Fibroblast of villous mesenchyme (primary cell): ENCODE data around the gene ARHGEF39. TPM values are rescaled to one million over a fixed set of nuclear protein-coding genes. Genes with fewer than 3 reads are reported as not detected.

ENCODE experiments used
- DNase-seq: peaks from one replicate; pipeline ENCODE4 v3.0.0-alpha.2; 2010; ENCODE audit warnings: low read depth
- H3K4me3 ChIP-seq: 2 replicates; pipeline ENCODE4 v1.5.1; 2011; ENCODE audit warnings: low read depth, mild to moderate bottlenecking, low read length
- CTCF ChIP-seq: IDR thresholded peaks from 2 replicates; pipeline ENCODE4 v1.5.1; 2012; ENCODE audit warnings: low read depth, mild to moderate bottlenecking, low read length; ENCODE audit not compliant: insufficient read depth
- total RNA-seq: library from RNA; depleted of rRNA; stranded (reverse); fragments of >200 nt; gene quantifications from 2 replicates; pipeline ENCODE4 v1.2.3, GENCODE V29; 2012

Gene ARHGEF39
- total RNA-seq, 1 donor, result 3.0 TPM

GRCh38 chr9:35652829-35653209 lies 12.2 kb downstream of the ARHGEF39 start:
- DNase-seq, result peak; percentile 42

GRCh38 chr9:35651956-35652828 lies 12.8 kb downstream of the ARHGEF39 start:
- DNase-seq, result peak; percentile 77
- no peak for TF ChIP-seq CTCF
- no peak overlapping the region for H3K4me3 ChIP-seq

More at GRCh38 chr9:35652829-35653209, 12.2 kb downstream of the ARHGEF39 start:
- no peak for TF ChIP-seq CTCF
- H3K4me3 ChIP-seq, result no peak overlapping the region

- no peak for TF ChIP-seq CTCF
- H3K4me3 ChIP-seq, result no peak within 1 kb of the TSS
- no peak for DNase-seq
Observed at GRCh38 chr9:35650341-35651158, 14.4 kb downstream of the ARHGEF39 start, which contains the start of gene SIT1. TSS of gene SIT1 (minus strand) at chr9:35650931. CDS start at chr9:35650853, 78 bp downstream.

GRCh38 chr9:35649431-35650340 lies 15.3 kb downstream of the ARHGEF39 start:
- DNase-seq, result no peak
- no peak overlapping the region for H3K4me3 ChIP-seq
- no peak for TF ChIP-seq CTCF

GRCh38 chr9:35646533-35647265 lies 18.3 kb downstream of the ARHGEF39 start:
- TF ChIP-seq CTCF, result peak; percentile 90
- peak; percentile 88 for DNase-seq
- H3K4me3 ChIP-seq, result peak overlapping the region; percentile 67
